PC-3 (cell line): ENCODE measurements around the gene ULBP1. TPM values are rescaled to one million over a fixed set of nuclear protein-coding genes. Genes with fewer than 3 reads are reported as not detected.
"Not testable (repeated sequence)": the region's sequence is repeated elsewhere in the genome, so short reads cannot be mapped to it uniquely, and the experiment has no call there.

Experiments
- ATAC-seq: fragments of 200-7000 bp; cut with Tn5 transposase; 2 replicates; pipeline ENCODE4 v1.9.1; 2020; ENCODE audit warnings: mild to moderate bottlenecking, moderate library complexity
- BruUV-seq: library from RNA; stranded (reverse); fragments of 400-500 nt; replicated peaks from 2 replicates; lab custom pipeline; 2021; lab: Mats Ljungman, UMichigan
- CTCF ChIA-PET: fragments of 300-600 bp; sonication (Branson Sonifier 250); formaldehyde crosslinking; loops from one replicate; lab custom pipeline; 2022; ENCODE audit warnings: antibody characterized with exemption; lab: Charles Lee
- POLR2A ChIA-PET: fragments of 300-600 bp; sonication (Branson Sonifier 250); formaldehyde crosslinking; loops from one replicate; lab custom pipeline; 2022; ENCODE audit warnings: antibody characterized with exemption; ENCODE audit not compliant: unreplicated experiment; lab: Charles Lee
- DNase-seq: peaks from one replicate; pipeline ENCODE4 v3.0.0-alpha.2; 2015
- H2AFZ ChIP-seq: fragments of 300-600 bp; sonication (generic); 2 replicates; pipeline ENCODE4 v1.6.0; 2016; ENCODE audit warnings: antibody characterized with exemption, low read length
- H3F3A ChIP-seq: fragments of 300-600 bp; sonication (generic); one replicate; pipeline ENCODE4 v1.6.0; 2017; ENCODE audit warnings: antibody characterized with exemption, low read length, control low read depth, mild to moderate bottlenecking; ENCODE audit not compliant: unreplicated experiment
- H3K27ac ChIP-seq: fragments of 300-600 bp; sonication (generic); 2 replicates; pipeline ENCODE4 v1.5.1; 2016; ENCODE audit warnings: mild to moderate bottlenecking, low read length
- H3K27me3 ChIP-seq: fragments of 300-600 bp; sonication (generic); 2 replicates; pipeline ENCODE4 v1.6.1; 2016; ENCODE audit warnings: low read length, mixed read lengths
- H3K36me3 ChIP-seq: fragments of 300-600 bp; sonication (generic); 2 replicates; pipeline ENCODE4 v1.6.1; 2016; ENCODE audit warnings: low read depth, mixed run types, low read length, mixed read lengths
- H3K4me1 ChIP-seq: fragments of 300-600 bp; sonication (generic); 2 replicates; pipeline ENCODE4 v1.5.1; 2016; ENCODE audit warnings: low read length; ENCODE audit not compliant: insufficient read depth
- H3K4me2 ChIP-seq: fragments of 300-600 bp; sonication (generic); 2 replicates; pipeline ENCODE4 v1.6.0; 2016; ENCODE audit warnings: low read length
- H3K4me3 ChIP-seq: fragments of 300-600 bp; sonication (generic); 2 replicates; pipeline ENCODE4 v1.5.1; 2016; ENCODE audit warnings: mild to moderate bottlenecking, low read length, mixed read lengths
- H3K79me2 ChIP-seq: fragments of 300-600 bp; sonication (generic); 2 replicates; pipeline ENCODE4 v1.6.1; 2017; ENCODE audit warnings: low read length, mixed read lengths
- H3K9ac ChIP-seq: fragments of 300-600 bp; sonication (generic); 2 replicates; pipeline ENCODE4 v1.6.0; 2016; ENCODE audit warnings: mild to moderate bottlenecking, low read length
- H3K9me2 ChIP-seq: fragments of 300-600 bp; sonication (generic); replicated peaks from 2 replicates; pipeline ENCODE4 v1.6.1; 2016; ENCODE audit warnings: mixed run types, low read length, mixed read lengths
- H3K9me3 ChIP-seq: fragments of 300-600 bp; sonication (generic); 2 replicates; pipeline ENCODE4 v1.6.1; 2016; ENCODE audit warnings: low read length, mixed read lengths
- H4K20me1 ChIP-seq: fragments of 300-600 bp; sonication (generic); 2 replicates; pipeline ENCODE4 v1.6.1; 2016; ENCODE audit warnings: low read length, mixed read lengths
- CTCF ChIP-seq: fragments of 300-600 bp; sonication (generic); conservative IDR thresholded peaks from 2 replicates; pipeline ENCODE4 v1.5.1; 2017; ENCODE audit warnings: antibody characterized with exemption, low read depth, mild to moderate bottlenecking, low read length
- EZH2 ChIP-seq: fragments of 300-600 bp; sonication (generic); IDR thresholded peaks from one replicate; pipeline ENCODE4 v1.6.1; 2017; ENCODE audit warnings: antibody characterized with exemption, mild to moderate bottlenecking, low read length; ENCODE audit not compliant: unreplicated experiment
- EZH2phosphoT487 ChIP-seq: fragments of 300-600 bp; sonication (generic); IDR thresholded peaks from 2 replicates; pipeline ENCODE4 v1.6.1; 2018; ENCODE audit warnings: mild to moderate bottlenecking, antibody characterized with exemption, low read length, borderline replicate concordance
- intact Hi-C: fragments of 100-400 bp; cut with micrococcal nuclease; formaldehyde crosslinking; loops from 2 replicates; pipeline ENCODE4 v1.9.0; 2023
- total RNA-seq: library from RNA; depleted of rRNA; stranded (reverse); fragments of >200 nt; gene quantifications from 2 replicates; pipeline ENCODE4 v1.2.3, GENCODE V29; 2014

Gene ULBP1
- total RNA-seq, 1 experiment from 2014 or later: 0.87 TPM

GRCh38 chr6:149941583-149942460, 21.9 kb upstream of the ULBP1 start, which contains the start of gene ULBP2:
ULBP2 (plus strand) TSS chr6:149942014; CDS start chr6:149942073, 59 bp downstream.
- ATAC-seq (peak; percentile 88), DNase-seq (peak; percentile 92)
- POLR2A ChIA-PET: no interaction called here
- Histone ChIP-seq H3K9me3 (no peaks in the 10 kb centered on the region), H2AFZ (peak within 1 kb of the TSS; percentile 83), H3K9ac (peak within 1 kb of the TSS; percentile 68), H3K27me3 (no peaks in the 10 kb centered on the region), H3K9me2 (no peaks in the 10 kb centered on the region), H4K20me1 (no peaks in the 10 kb centered on the region), H3F3A (no peaks in the 10 kb centered on the region), H3K4me1 (peaks cover 7% of the 10 kb centered on the region; the same call in 1 of the 2 replicates), H3K27ac (no peak within 1 kb of the TSS), H3K79me2 (no peaks in the 10 kb centered on the region), H3K4me3 (peak within 1 kb of the TSS; percentile 83), H3K36me3 (no peaks in the 10 kb centered on the region), H3K4me2 (peak within 1 kb of the TSS; percentile 85)
- CTCF ChIA-PET: no interaction called here
- intact Hi-C loops: no loop called here
- TSS peak; percentile 53 for BruUV-seq
- TF ChIP-seq EZH2 (no peak), EZH2phosphoT487 (no peak), CTCF (no peak)

GRCh38 chr6:149942461-149942829, 21.3 kb upstream of the ULBP1 start:
- Histone ChIP-seq H3K9me2 (no peaks in the 10 kb centered on the region), H3K9ac (peak overlapping the region; percentile 68), H3K79me2 (no peaks in the 10 kb centered on the region), H3K4me1 (peaks cover 7% of the 10 kb centered on the region; the same call in 1 of the 2 replicates), H3K9me3 (no peaks in the 10 kb centered on the region), H3K4me2 (peak overlapping the region; percentile 85), H3K27me3 (no peaks in the 10 kb centered on the region), H3K4me3 (peak overlapping the region; percentile 83), H3F3A (no peaks in the 10 kb centered on the region), H3K27ac (no peak overlapping the region), H4K20me1 (no peaks in the 10 kb centered on the region), H2AFZ (peak overlapping the region; percentile 83), H3K36me3 (no peaks in the 10 kb centered on the region)
- CTCF ChIA-PET: no interaction called here
- ATAC-seq (no peak), DNase-seq (no peak)
- POLR2A ChIA-PET: no interaction called here
- no peak for TF ChIP-seq EZH2
- TF ChIP-seq CTCF: no peak
- no peak for TF ChIP-seq EZH2phosphoT487
- BruUV-seq: no TSS peak
- intact Hi-C loops: no loop called here

- not testable (repeated sequence) for H3K4me2 ChIP-seq
Measured at GRCh38 chr6:149943321-149943720, 20.4 kb upstream of the ULBP1 start.

GRCh38 chr6:149945276-149945675, 18.5 kb upstream of the ULBP1 start:
- intact Hi-C loops, H3F3A ChIP-seq, ATAC-seq, POLR2A ChIA-PET, CTCF ChIA-PET, DNase-seq, H3K4me1 ChIP-seq, H3K9me2 ChIP-seq, H3K79me2 ChIP-seq, H3K4me3 ChIP-seq, H3K27me3 ChIP-seq, H4K20me1 ChIP-seq, H3K4me2 ChIP-seq, H3K27ac ChIP-seq, H3K9ac ChIP-seq, H2AFZ ChIP-seq, H3K36me3 ChIP-seq, H3K9me3 ChIP-seq, BruUV-seq: not testable (repeated sequence)

More at GRCh38 chr6:149943321-149943720, 20.4 kb upstream of the ULBP1 start:
- H3K27me3 ChIP-seq, BruUV-seq, H3K27ac ChIP-seq, H3K9ac ChIP-seq, H3K9me3 ChIP-seq, H4K20me1 ChIP-seq, H2AFZ ChIP-seq, CTCF ChIA-PET, H3F3A ChIP-seq, ATAC-seq, DNase-seq, H3K36me3 ChIP-seq, H3K9me2 ChIP-seq, H3K79me2 ChIP-seq, intact Hi-C loops, H3K4me1 ChIP-seq, H3K4me3 ChIP-seq: not testable (repeated sequence)
- POLR2A ChIA-PET: interaction anchor here (0.7 kb wide), 1 partner anchor 9 kb away, joined by 3 read pairs; no protein-coding TSS in a partner anchor

GRCh38 chr6:149946631-149947030, 17.1 kb upstream of the ULBP1 start:
- H3K4me1 ChIP-seq, CTCF ChIA-PET, H2AFZ ChIP-seq, H4K20me1 ChIP-seq, H3K36me3 ChIP-seq, H3K9ac ChIP-seq, ATAC-seq, H3K9me3 ChIP-seq, intact Hi-C loops, POLR2A ChIA-PET, H3K9me2 ChIP-seq, H3K27ac ChIP-seq, H3K4me2 ChIP-seq, DNase-seq, H3K79me2 ChIP-seq, H3F3A ChIP-seq, H3K4me3 ChIP-seq, H3K27me3 ChIP-seq, BruUV-seq: not testable (repeated sequence)
